SK-N-SH treated with all-trans-retinoic acid at 6 μM for 48 hours (cell line): Measurements from ENCODE around the gene ARHGAP29.

Experiments used
- POU6F1 ChIP-seq: fragments of 250-450 bp; sonication (Bioruptor Pico); IDR thresholded peaks from 2 replicates; pipeline ENCODE4 v1.8.0; 2021; ENCODE audit warnings: low read depth, mild to moderate bottlenecking, moderate library complexity, borderline replicate concordance
- ZNF70 ChIP-seq: fragments of 450-650 bp; formaldehyde crosslinking; IDR thresholded peaks from 2 replicates; pipeline ENCODE4 v1.5.0; 2020; ENCODE audit warnings: mild to moderate bottlenecking, moderate library complexity

DNA sequence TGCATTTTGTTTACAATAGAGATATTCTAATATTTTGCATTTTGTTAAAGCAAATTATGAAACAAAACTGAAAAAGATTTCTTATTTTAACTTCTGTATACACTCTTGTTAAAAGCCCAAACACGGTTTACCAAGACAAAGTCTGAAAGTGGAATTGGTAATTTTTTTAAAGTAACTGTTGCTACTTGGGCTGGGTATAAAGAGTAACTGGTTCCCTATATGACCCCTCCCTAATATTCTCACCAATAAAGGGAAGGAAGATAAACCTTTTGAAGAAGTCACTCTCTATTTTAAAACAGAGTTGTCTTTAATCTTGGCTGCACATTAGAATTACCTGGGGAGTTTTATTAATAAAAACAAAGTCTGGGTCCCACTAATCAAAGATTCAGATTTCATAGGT, 27.4 kb downstream of the ARHGAP29 start:
- no peak for TF ChIP-seq POU6F1
- TF ChIP-seq ZNF70: no peak
